Measurements from ENCODE around the gene HSCB.
"Not testable (repeated sequence)": the region's sequence is repeated elsewhere in the genome, so short reads cannot be mapped to it uniquely, and the experiment has no call there.

Gene HSCB

DNA sequence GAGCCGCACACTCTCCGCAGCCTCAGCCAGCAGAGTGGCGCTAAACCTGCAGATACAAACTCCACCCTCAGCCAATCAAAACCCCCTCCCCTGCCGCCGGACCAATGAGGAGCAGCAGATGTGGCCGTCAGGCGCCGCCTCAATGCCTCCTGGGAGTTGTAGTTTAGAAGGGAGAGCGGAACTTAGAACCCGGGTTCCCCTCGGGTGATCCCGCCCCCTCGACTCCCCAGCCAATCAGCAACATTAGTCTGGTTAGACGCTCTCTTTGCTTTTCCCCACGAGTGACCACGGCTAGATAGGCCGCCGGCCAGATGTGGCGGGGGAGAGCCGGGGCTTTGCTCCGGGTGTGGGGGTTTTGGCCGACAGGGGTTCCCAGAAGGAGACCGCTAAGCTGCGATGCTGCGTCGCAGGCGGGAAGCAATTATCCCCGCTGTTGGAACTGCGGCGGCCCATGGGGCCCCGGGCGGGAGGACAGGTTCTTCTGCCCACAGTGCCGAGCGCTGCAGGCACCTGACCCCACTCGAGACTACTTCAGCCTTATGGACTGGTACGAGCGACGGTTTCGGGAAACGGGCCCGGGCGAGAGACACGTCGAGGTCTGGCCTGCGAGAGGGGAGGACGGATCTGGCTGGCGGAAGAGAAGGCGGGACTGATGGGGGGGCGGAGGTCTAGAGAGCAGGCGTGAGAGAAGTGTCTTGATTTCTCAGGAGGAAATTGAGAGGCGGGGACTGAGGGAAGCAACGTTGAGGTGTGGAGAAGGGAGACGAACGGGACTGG, at the start of gene HSCB, which contains the start of gene CHEK2:
HSCB (plus strand) TSS at position 255 of the 777 bp plus-strand sequence; CDS start at position 312, 57 bp downstream.
CHEK2 (minus strand) TSS at position 36 of the 777 bp plus-strand sequence. CDS start 7,099 bp downstream, outside the sequence.
- DNase-seq (ENCODE audit: low read depth in 2 of 2): peak; percentile 90 to 94

- DNase-seq (ENCODE audit: low read depth in 2 of 2): not testable (repeated sequence)
Measured at GRCh38 chr22:28693041-28693760, 48.6 kb upstream of the HSCB start.

DNA sequence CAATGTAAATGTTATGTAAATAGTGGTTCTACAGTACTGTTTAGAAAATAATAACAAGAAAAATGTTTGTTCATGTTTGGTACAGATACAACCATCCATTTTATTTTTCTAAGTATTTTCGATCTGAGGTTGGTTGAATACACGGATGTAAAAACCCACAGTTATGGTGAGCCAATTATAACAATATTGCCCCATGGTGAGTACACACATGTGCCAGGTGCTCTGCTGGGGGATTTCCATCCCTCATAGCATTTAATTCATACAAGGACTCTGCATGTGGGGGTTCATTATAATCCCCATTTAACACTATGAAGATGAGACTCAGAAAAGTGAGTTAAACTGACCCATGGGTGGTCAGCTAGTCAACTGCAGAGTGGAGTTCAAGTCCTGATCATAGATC, 38.9 kb upstream of the HSCB start:
- DNase-seq (ENCODE audit: low read depth in 2 of 2): no peak

DNA sequence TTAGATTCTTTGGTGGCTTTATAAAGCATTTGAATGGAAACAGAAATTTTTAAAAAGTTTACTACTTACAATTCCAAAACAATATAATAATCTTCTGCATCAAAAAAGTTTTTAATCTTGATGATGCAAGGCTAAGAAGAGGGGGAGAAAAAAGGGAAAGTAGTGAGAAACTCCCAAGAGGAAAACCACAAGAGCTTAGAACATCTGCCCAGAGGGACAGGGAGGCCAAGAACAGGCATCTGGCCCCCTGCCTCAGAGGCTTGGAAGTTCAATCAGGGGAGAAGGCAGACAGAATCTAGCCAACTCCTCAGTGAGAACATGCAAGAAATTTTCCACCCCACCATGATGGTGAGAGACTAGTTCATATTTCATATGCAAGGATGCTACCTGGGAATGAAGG, 38.4 kb upstream of the HSCB start:
- no peak for DNase-seq (ENCODE audit: low read depth in 2 of 2)

GRCh38 chr22:28706845-28707244, 35.0 kb upstream of the HSCB start:
- no peak for DNase-seq (ENCODE audit: low read depth in 2 of 2)

GRCh38 chr22:28710107-28710506, 31.7 kb upstream of the HSCB start:
- DNase-seq (ENCODE audit: low read depth in 2 of 2): no peak

DNA sequence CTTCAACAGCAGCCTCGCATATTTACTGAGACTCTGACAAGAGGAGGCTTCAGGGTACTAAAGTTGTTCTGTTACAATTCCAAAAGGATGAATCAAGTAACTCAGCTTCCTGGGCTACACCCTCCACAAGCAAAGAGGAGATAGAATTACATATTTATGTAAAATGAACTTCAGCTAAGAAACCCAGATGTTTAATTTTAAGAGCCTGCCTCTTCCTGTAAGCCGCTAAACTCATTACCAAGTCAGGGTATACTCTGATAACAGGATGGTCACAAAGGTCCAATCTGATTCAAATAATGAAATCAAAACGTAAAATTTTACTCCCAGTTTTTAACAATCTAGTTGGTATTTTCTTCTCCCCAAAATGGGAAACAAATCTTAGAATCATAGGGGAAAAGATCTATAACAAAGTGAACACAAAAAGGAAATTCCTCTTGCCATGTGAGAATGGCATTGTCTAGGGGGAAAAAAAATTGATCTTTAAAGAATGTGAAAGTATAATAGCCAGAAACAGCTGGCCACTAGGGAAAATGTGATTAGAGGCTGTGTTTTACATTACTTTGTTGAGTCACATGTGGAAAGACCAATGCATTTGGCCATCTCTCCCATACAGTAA, 31.2 kb upstream of the HSCB start:
- DNase-seq (ENCODE audit: low read depth in 2 of 2): no peak

DNA sequence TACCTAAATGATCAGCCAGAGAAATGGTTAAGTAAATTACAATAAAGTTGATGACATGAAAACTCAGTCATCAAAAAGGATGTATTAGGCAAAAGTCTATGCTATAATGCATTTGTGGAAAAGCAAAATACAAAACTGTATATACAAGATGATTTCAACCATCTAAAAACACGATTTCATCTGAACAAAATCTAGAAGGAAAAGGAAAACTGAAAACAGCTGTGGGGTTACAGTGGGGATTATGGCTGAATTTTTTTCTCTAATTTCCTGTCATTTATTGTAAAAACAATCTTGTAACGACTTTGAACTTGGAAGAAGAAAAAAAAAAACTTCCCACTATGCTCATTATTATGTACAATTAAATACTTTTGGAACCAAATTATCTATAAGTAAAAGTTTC, 30.5 kb upstream of the HSCB start:
- DNase-seq (ENCODE audit: low read depth in 2 of 2): no peak

GRCh38 chr22:28711820-28712777, 29.7 kb upstream of the HSCB start:
- no peak for DNase-seq (ENCODE audit: low read depth in 2 of 2)

- DNase-seq (ENCODE audit: low read depth in 2 of 2): no peak
Measured at GRCh38 chr22:28714043-28714628, 27.7 kb upstream of the HSCB start.

GRCh38 chr22:28715611-28716010, 26.2 kb upstream of the HSCB start:
- no peak for DNase-seq (ENCODE audit: low read depth in 2 of 2)

DNA sequence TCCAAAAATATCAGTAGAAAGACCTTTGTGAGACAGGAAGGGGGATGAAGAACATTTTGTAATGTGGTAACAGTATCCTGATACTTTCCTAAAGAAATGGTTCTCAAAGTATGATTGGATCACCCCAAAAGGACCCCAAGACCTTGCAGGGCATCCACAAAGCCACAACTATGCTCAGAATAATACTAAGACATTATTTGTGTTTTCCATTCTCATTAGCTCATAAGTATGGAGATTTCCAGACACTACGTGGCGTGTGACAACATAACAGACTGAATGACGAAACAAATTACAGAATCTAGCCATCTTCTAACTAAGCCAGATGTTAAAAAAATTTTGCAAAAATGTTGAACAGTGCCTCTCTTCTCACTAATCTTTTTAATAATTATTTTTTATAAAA, 25.2 kb upstream of the HSCB start:
- no peak for DNase-seq (ENCODE audit: low read depth in 2 of 2)

DNA sequence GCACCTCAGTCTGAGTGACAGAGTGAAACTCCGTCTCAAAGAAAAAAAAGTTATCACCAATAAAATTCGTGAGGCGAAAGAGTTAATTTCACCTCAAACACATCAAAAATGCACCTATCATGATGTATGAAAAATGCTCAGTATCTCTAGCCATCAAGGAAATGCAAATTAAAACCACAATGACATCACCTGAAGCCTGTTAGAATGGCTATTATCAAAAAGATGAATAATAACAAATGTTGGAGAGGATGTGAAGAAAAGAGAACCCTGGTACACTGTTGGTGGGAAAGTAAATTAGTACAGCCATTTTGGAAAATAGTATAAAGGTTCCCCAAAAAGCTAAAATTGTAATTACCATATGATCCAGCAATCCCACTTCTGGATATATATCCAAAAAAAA, 23.8 kb upstream of the HSCB start:
- DNase-seq (ENCODE audit: low read depth in 2 of 2): no peak

DNA sequence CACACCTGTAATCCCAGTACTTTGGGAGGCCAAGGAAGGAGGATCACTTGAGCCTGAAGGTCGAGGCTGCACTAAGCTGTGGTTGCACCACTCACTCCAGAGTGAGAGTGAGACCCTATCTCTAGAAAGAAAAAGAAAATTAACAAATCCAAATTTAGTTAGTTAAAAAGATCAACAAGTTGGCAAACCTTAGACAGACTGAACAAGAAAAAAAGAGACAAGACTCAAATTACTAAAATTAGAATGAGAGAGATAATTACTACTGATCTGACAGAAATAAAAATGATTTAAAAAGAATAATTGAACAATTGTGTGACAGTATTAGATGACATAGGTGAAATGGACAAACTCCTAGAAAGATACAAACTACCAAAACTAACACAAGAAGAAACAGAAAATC, 13.8 kb upstream of the HSCB start:
- no peak for DNase-seq (ENCODE audit: low read depth in 2 of 2)

DNA sequence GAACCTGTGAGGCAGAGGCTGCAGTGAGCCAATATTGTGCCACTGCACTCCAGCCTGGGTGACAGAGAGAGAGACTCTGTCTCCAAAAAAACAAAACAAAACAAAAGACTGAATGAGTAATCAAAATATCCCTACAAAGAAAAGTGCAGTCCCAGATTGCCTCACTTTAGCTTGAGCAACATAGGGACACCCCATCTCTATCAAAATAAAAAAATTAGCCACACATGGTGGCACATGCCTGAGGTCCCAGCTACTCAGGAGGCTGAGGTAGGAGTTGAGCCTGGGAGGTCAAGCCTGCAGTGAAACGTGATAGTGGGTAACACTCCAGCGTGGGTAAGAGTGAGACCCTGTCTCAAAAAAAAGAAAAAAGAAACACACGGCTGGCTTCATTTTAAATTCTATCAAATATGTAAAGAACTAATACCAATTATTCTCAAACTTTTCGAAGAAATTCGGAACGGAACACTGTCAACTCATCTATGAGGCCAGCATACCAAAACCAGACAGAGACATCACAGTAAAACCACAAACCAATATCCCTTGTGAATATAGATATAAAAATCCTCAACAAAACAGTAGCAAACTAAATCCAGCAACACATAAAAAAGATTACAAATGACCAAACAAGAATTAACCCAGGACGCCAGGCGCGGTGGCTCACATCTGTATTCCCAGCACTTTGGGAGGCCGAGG, 13.1 kb upstream of the HSCB start:
- DNase-seq (ENCODE audit: low read depth in 2 of 2): no peak

DNA sequence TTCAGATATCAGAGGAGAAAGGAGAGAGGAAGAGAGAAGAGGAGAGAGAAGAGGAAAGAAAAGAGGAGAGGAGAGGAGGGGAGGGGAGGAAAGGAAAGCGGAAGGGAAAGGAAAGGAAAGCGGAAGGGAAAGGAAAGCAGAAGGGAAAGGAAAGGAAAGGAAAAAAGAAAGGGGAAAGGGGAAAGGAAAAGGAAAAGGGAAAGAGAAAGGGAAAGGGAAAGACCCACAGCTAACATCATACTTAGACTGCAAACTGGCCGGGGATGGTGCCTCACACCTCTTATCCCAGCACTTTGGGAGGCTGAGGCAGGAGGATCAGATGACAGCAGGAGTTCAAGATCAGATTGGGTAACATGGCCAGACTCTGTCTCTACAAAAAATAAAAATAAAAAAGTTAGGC, 11.7 kb upstream of the HSCB start:
- DNase-seq (ENCODE audit: low read depth in 2 of 2): no peak

DNA sequence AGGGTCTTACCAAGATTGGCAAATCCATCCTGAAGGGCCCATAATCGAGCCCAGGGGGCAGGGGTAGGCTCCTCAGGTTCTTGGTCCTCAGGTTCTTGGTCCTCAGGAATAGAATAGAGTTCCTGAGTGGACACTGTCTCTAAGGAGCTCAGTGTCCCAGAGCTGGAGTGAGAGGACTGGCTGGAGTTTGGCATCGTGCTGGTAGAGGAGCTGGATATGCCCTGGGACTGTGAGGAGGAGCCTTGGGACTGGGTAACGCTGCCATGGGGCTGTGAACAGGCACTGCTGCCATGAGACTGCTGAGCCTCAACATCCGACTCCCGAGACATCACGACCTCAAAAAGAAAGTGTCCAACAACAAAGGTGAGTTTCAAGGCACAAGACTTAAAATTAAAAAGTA, 7.4 kb upstream of the HSCB start:
- DNase-seq (ENCODE audit: low read depth in 2 of 2): no peak

GRCh38 chr22:28736301-28737155, 5.3 kb upstream of the HSCB start:
- no peak for DNase-seq (ENCODE audit: low read depth in 2 of 2)

GRCh38 chr22:28737701-28738100, 4.1 kb upstream of the HSCB start:
- DNase-seq (ENCODE audit: low read depth in 2 of 2): no peak

- not testable (repeated sequence) for DNase-seq (ENCODE audit: low read depth in 2 of 2)
Measured at GRCh38 chr22:28738876-28739275, 3.0 kb upstream of the HSCB start.
